A673 (cell line): Measurements from ENCODE around the gene CYP2J2.
"Not testable (repeated sequence)": the region's sequence is repeated elsewhere in the genome, so short reads cannot be mapped to it uniquely, and the experiment has no call there.

Experiments used
- EZH2 ChIP-seq: fragments of 200-600 bp; sonication (generic); IDR thresholded peaks from 2 replicates; pipeline ENCODE4 v1.6.1; 2017; ENCODE audit warnings: borderline replicate concordance, low read depth, mild to moderate bottlenecking, mixed read lengths, antibody characterized with exemption, low read length; ENCODE audit not compliant: poor library complexity, severe bottlenecking
- TF ChIP-seq, protein P1 (sequence below): fragments of 300-800, 200-600 bp; sonication (generic); conservative IDR thresholded peaks from 2 replicates; pipeline ENCODE4 v1.5.1; 2017; ENCODE audit warnings: low read depth, mild to moderate bottlenecking, antibody characterized with exemption, low read length, moderate library complexity, mixed read lengths

DNA sequence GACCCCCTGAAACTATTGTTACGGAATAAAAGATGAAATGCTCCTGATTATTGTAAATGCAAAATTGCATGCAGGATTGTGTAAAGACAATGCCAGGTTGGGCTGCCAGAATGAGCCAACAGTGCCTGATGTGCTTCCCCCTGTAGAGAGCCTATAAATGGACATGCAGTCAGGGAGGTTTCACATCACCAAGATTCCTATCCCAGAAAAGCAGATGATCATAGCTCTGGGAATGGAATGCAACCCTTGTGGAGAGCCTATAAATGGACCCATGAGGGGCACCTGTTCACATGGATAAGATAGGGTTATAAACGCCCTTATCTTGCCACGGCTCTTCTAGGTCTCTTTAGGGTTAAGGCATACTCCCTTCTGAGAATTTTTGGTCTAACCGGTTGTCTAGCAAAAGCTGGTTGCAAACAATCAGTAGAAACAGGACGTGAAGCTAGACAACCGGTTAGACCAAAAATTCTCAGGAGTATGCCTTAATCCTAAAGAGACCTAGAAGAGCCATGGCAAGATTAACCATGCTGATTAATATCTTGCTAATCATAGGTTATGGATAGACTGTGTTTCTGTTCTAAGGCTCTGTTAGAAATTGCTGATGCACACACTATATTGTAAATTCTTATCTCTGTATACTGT, 5.2 kb downstream of the CYP2J2 start:
- TF ChIP-seq, protein P1, sequence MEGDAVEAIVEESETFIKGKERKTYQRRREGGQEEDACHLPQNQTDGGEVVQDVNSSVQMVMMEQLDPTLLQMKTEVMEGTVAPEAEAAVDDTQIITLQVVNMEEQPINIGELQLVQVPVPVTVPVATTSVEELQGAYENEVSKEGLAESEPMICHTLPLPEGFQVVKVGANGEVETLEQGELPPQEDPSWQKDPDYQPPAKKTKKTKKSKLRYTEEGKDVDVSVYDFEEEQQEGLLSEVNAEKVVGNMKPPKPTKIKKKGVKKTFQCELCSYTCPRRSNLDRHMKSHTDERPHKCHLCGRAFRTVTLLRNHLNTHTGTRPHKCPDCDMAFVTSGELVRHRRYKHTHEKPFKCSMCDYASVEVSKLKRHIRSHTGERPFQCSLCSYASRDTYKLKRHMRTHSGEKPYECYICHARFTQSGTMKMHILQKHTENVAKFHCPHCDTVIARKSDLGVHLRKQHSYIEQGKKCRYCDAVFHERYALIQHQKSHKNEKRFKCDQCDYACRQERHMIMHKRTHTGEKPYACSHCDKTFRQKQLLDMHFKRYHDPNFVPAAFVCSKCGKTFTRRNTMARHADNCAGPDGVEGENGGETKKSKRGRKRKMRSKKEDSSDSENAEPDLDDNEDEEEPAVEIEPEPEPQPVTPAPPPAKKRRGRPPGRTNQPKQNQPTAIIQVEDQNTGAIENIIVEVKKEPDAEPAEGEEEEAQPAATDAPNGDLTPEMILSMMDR: not testable (repeated sequence)
- not testable (repeated sequence) for TF ChIP-seq EZH2
